ENCODE results near the gene COL18A1. TPM values are rescaled to one million over a fixed set of nuclear protein-coding genes. Genes with fewer than 3 reads are reported as not detected.

The COL18A1 gene
- polyA plus RNA-seq, 1 of the 3 experiments (the other 2 are of a cell fraction): 118 TPM

DNA sequence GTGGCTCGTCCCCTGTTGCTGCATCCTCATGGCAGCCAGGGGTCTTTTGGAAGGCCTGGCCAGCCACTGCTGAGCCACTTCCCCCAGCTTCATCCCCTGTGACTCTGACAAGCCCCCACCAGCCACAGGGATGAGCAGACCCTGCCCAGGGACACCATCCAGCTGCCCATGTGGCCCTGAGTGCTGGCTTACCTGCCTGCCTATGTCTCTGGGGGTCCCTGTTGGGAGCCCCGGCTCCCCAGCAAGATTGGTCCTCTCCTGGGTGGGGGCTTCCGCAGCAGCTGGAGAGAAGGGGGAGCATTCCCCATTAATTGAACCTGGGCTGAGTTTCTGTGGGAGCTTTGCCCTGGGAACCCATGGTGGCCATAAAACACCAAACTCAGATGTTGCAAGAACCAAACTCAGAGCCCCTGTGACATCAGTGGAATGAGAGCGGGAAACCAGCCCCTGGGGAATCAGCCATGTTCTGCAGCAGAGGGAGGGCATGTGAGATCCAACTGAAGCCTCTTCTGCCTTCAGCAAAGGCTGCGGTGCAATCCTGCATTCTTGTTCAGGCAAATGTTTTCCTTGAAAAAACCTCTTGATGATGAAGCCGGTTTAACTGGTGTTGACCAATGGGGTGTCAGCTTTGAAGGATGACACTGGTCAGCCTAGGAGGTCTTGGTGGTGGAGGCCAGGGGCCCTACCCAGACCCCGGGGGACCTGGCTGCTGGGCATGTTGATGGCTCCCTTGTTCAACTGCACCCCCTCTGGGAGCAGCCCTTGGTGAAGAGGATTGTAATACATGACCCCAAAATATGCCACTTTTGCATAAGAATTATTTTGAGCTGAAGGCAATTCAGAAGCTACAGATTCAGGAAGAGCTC is 28.3 kb upstream of the COL18A1 start (continued):
- TF ChIP-seq, protein P1, sequence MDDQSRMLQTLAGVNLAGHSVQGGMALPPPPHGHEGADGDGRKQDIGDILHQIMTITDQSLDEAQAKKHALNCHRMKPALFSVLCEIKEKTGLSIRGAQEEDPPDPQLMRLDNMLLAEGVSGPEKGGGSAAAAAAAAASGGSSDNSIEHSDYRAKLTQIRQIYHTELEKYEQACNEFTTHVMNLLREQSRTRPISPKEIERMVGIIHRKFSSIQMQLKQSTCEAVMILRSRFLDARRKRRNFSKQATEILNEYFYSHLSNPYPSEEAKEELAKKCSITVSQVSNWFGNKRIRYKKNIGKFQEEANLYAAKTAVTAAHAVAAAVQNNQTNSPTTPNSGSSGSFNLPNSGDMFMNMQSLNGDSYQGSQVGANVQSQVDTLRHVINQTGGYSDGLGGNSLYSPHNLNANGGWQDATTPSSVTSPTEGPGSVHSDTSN (IDR thresholded peaks at IDR 0.05): no peak
- no peak for TF ChIP-seq TCF12 (IDR thresholded peaks at IDR 0.05)
- no peak for TF ChIP-seq TAF1 (IDR thresholded peaks at IDR 0.05; ENCODE audit: borderline replicate concordance, low read depth, low read length)
- TF ChIP-seq SMC3 (IDR thresholded peaks at IDR 0.05; ENCODE audit: low read depth, low read length): no peak
- TF ChIP-seq EP300 (IDR thresholded peaks at IDR 0.05; ENCODE audit: borderline replicate concordance in 1 of 2, low read depth in 1 of 2, low read length in 1 of 2): no peak
- TF ChIP-seq, protein P2, sequence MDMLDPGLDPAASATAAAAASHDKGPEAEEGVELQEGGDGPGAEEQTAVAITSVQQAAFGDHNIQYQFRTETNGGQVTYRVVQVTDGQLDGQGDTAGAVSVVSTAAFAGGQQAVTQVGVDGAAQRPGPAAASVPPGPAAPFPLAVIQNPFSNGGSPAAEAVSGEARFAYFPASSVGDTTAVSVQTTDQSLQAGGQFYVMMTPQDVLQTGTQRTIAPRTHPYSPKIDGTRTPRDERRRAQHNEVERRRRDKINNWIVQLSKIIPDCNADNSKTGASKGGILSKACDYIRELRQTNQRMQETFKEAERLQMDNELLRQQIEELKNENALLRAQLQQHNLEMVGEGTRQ (IDR thresholded peaks at IDR 0.05; ENCODE audit: borderline replicate concordance, low read depth, low read length): no peak

DNA sequence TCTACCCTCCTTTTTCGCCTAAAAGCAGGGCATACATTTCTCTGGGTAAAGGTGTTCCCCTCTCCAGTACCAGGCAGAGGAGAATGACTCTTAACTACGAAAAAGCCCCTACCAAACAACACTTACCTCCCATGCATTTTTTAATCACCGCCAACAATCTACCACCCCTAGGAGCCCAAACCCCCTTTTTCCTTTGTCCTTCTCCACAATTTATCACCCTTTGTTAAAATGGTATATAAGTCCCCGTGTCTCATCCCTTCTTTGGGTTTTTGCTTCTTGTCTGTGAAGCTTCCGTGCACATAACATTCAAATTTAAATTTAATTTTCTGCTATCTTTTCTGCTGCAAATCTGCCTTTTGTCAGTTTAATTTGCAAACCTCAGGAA is 27.6 kb upstream of the COL18A1 start:
- Histone ChIP-seq H4K20me1 (ENCODE audit: insufficient read depth) (no peaks in the 10 kb centered on the region), H3K36me3 (replicated peaks in 1 of 2; ENCODE audit: control insufficient read depth in 1 of 2, insufficient read depth in 2 of 2, low read length in 1 of 2) (peaks cover 0 to 8% of the 10 kb centered on the region in 2 experiments), H3K9me3 (no peaks in the 10 kb centered on the region; the same call in 1 of the 2 replicates), H3K4me3 (ENCODE audit: low read depth in 2 of 2, low read length in 1 of 2) (no peak overlapping the region), H3K9ac (no peak overlapping the region), H3K4me2 (no peak overlapping the region), H3K9me2 (no peaks in the 10 kb centered on the region), H3K27me3 (ENCODE audit: insufficient read depth) (no peaks in the 10 kb centered on the region), H3K79me2 (ENCODE audit: insufficient read depth) (no peaks in the 10 kb centered on the region), H3F3A (replicated peaks; ENCODE audit: insufficient read depth) (no peaks in the 10 kb centered on the region), H3K4me1 (ENCODE audit: control insufficient read depth in 1 of 2, insufficient read depth in 2 of 2, low read depth in 1 of 2, low read length in 1 of 2) (no peaks in the 10 kb centered on the region), H3K27ac (ENCODE audit: low read depth in 2 of 2, low read length in 1 of 2) (no peak overlapping the region), H2AFZ (ENCODE audit: low read depth) (no peak overlapping the region)
- DNase-seq: no peak
- WGBS (ENCODE audit: low lambda C conversion rate): 54% methylated on average over 5 of the region's 5 CpGs
- ChIA-PET POLR2A (no interaction called here), CTCF (interaction anchor here (0.6 kb wide), 1 partner anchor 27 kb away, joined by 5 read pairs; no protein-coding TSS in a partner anchor)
- TF ChIP-seq POLR2AphosphoS5 (IDR thresholded peaks at IDR 0.05; ENCODE audit: low read depth, low read length) (no peak), FOSL2 (IDR thresholded peaks at IDR 0.05; ENCODE audit: borderline replicate concordance, low read depth) (no peak), FOXM1 (IDR thresholded peaks at IDR 0.05; ENCODE audit: low read depth) (no peak), CHD2 (IDR thresholded peaks at IDR 0.05; ENCODE audit: low read length, partially characterized antibody) (no peak), GATA2 (CRISPR knock-in tag; IDR thresholded peaks at IDR 0.05) (no peak), MXI1 (IDR thresholded peaks at IDR 0.05; ENCODE audit: low read depth, low read length) (no peak), SIN3A (IDR thresholded peaks at IDR 0.05; ENCODE audit: borderline replicate concordance, low read depth, low read length) (no peak), RAD21 (IDR thresholded peaks at IDR 0.05; ENCODE audit: low read length) (no peak), FOXJ3 (CRISPR knock-in tag; IDR thresholded peaks at IDR 0.05) (no peak), TCF12 (IDR thresholded peaks at IDR 0.05) (no peak)
- TF ChIP-seq, protein P3, sequence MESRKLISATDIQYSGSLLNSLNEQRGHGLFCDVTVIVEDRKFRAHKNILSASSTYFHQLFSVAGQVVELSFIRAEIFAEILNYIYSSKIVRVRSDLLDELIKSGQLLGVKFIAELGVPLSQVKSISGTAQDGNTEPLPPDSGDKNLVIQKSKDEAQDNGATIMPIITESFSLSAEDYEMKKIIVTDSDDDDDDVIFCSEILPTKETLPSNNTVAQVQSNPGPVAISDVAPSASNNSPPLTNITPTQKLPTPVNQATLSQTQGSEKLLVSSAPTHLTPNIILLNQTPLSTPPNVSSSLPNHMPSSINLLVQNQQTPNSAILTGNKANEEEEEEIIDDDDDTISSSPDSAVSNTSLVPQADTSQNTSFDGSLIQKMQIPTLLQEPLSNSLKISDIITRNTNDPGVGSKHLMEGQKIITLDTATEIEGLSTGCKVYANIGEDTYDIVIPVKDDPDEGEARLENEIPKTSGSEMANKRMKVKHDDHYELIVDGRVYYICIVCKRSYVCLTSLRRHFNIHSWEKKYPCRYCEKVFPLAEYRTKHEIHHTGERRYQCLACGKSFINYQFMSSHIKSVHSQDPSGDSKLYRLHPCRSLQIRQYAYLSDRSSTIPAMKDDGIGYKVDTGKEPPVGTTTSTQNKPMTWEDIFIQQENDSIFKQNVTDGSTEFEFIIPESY (IDR thresholded peaks at IDR 0.05; ENCODE audit: borderline replicate concordance, low read depth): no peak
- TF ChIP-seq, protein P4, sequence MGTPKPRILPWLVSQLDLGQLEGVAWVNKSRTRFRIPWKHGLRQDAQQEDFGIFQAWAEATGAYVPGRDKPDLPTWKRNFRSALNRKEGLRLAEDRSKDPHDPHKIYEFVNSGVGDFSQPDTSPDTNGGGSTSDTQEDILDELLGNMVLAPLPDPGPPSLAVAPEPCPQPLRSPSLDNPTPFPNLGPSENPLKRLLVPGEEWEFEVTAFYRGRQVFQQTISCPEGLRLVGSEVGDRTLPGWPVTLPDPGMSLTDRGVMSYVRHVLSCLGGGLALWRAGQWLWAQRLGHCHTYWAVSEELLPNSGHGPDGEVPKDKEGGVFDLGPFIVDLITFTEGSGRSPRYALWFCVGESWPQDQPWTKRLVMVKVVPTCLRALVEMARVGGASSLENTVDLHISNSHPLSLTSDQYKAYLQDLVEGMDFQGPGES (IDR thresholded peaks at IDR 0.05; ENCODE audit: low read depth, low read length): no peak
- TF ChIP-seq, protein P1 (IDR thresholded peaks at IDR 0.05): no peak
- TF ChIP-seq, protein P5, sequence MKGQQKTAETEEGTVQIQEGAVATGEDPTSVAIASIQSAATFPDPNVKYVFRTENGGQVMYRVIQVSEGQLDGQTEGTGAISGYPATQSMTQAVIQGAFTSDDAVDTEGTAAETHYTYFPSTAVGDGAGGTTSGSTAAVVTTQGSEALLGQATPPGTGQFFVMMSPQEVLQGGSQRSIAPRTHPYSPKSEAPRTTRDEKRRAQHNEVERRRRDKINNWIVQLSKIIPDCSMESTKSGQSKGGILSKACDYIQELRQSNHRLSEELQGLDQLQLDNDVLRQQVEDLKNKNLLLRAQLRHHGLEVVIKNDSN (IDR thresholded peaks at IDR 0.05; ENCODE audit: borderline replicate concordance, low read depth): no peak
- TF ChIP-seq, protein P2 (IDR thresholded peaks at IDR 0.05; ENCODE audit: borderline replicate concordance, low read depth, low read length): no peak
